H1 (cell line): ENCODE data around the gene RARRES1. TPM values are rescaled to one million over a fixed set of nuclear protein-coding genes. Genes with fewer than 3 reads are reported as not detected.

Experiments
- CTCF ChIA-PET: fragments of 300-600 bp; sonication (Branson Sonifier 250); formaldehyde crosslinking; loops from one replicate; lab custom pipeline; 2021; ENCODE audit not compliant: partially characterized antibody; lab: Charles Lee
- POLR2A ChIA-PET: fragments of 300-600 bp; sonication (Branson Sonifier 250); formaldehyde crosslinking; loops from one replicate; lab custom pipeline; 2021; ENCODE audit warnings: inconsistent platforms; ENCODE audit not compliant: partially characterized antibody; lab: Charles Lee
- DNase-seq, 2 experiments: peaks; one replicate each; pipeline versions ENCODE4 v3.0.0 to v3.0.0-alpha.2; 2010 to 2022; ENCODE audit warnings: low spot score in 2 of 2, low read depth in 1 of 2, mixed read lengths in 1 of 2
- FAIRE-seq: peaks from 2 replicates; lab custom pipeline; 2011; peaks lifted over from hg19 to GRCh38; lab: Jason Lieb, UNC
- H2AFZ ChIP-seq: 2 replicates; pipeline ENCODE4 v1.8.1; 2012; ENCODE audit warnings: low read length, inconsistent platforms
- H2AK5ac ChIP-seq: 2 replicates; pipeline ENCODE4 v1.6.1; 2013; ENCODE audit warnings: low read depth, low read length
- H2BK120ac ChIP-seq: replicated peaks from 2 replicates; pipeline ENCODE3; 2013; ENCODE audit warnings: low read depth, low read length, inconsistent platforms
- H2BK12ac ChIP-seq: 2 replicates; pipeline ENCODE4 v1.6.1; 2013; ENCODE audit warnings: low read depth, low read length
- H2BK15ac ChIP-seq: 2 replicates; pipeline ENCODE4 v1.6.1; 2013; ENCODE audit warnings: low read length
- H2BK20ac ChIP-seq: 2 replicates; pipeline ENCODE4 v1.6.1; 2013; ENCODE audit warnings: low read length
- H2BK5ac ChIP-seq: 2 replicates; pipeline ENCODE4 v1.6.1; 2013; ENCODE audit warnings: low read depth, low read length
- H3K14ac ChIP-seq: 2 replicates; pipeline ENCODE4 v1.6.1; 2013; ENCODE audit warnings: inconsistent platforms; ENCODE audit not compliant: insufficient read length
- H3K18ac ChIP-seq: 2 replicates; pipeline ENCODE4 v1.6.1; 2013; ENCODE audit warnings: low read length; ENCODE audit errors: extremely low read depth
- H3K23ac ChIP-seq: 2 replicates; pipeline ENCODE4 v1.6.1; 2013; ENCODE audit warnings: inconsistent platforms; ENCODE audit not compliant: insufficient read length
- H3K23me2 ChIP-seq: 2 replicates; pipeline ENCODE4 v1.6.1; 2013; ENCODE audit warnings: low read depth, low read length
- H3K27ac ChIP-seq: 2 replicates; pipeline ENCODE4 v1.6.1; 2011; ENCODE audit warnings: low read depth, low read length, inconsistent platforms
- H3K27me3 ChIP-seq, 4 experiments: replicated peaks in 1 of 4; 1 replicate in 1 of 4; 2 replicates in 3 of 4; pipeline versions ENCODE4 v1.6.1 to v1.8.1; 2011 to 2013; ENCODE audit warnings: low read length in 3 of 4, mild to moderate bottlenecking in 3 of 4, inconsistent platforms in 2 of 4, mixed read lengths in 2 of 4, moderate library complexity in 1 of 4; ENCODE audit not compliant: control insufficient read depth in 3 of 4, insufficient read depth in 3 of 4; ENCODE audit errors: extremely low read depth in 1 of 4
- H3K36me3 ChIP-seq, 4 experiments: 2 replicates each; pipeline versions ENCODE4 v1.6.1 to v1.8.1; 2011 to 2013; ENCODE audit warnings: mild to moderate bottlenecking in 4 of 4, low read length in 3 of 4, moderate library complexity in 2 of 4, control low read depth in 1 of 4, inconsistent platforms in 1 of 4; ENCODE audit not compliant: insufficient read depth in 4 of 4, control insufficient read depth in 2 of 4
- H3K4ac ChIP-seq: replicated peaks from 2 replicates; pipeline ENCODE3; 2013; ENCODE audit warnings: low read length, low read depth, mixed read lengths, inconsistent platforms; ENCODE audit not compliant: insufficient read length
- H3K4me1 ChIP-seq, 4 experiments: replicated peaks in 1 of 4; 1 replicate in 1 of 4; 2 replicates in 3 of 4; pipeline versions ENCODE4 v1.6.1 to v1.8.1; 2011 to 2013; ENCODE audit warnings: low read length in 3 of 4, inconsistent platforms in 2 of 4, mixed read lengths in 1 of 4; ENCODE audit not compliant: insufficient read depth in 4 of 4, control insufficient read depth in 3 of 4
- H3K4me2 ChIP-seq, 2 experiments: 2 replicates each; pipeline versions ENCODE4 v1.6.1 to v1.8.1; 2011 to 2013; ENCODE audit warnings: low read depth in 2 of 2, low read length in 2 of 2, control low read depth in 1 of 2, inconsistent platforms in 1 of 2, mild to moderate bottlenecking in 1 of 2; ENCODE audit not compliant: insufficient read depth in 1 of 2
- H3K4me3 ChIP-seq, 4 experiments: fragments of 200-600, 300-600 bp in 1 of 4; sonication (generic), shearing (Covaris generic), sonication (Bioruptor Twin) in 1 of 4; 2 replicates each; pipeline versions ENCODE4 v1.5.1 to v1.8.1; 2011 to 2016; ENCODE audit warnings: low read length in 4 of 4, low read depth in 3 of 4, control low read depth in 2 of 4, inconsistent platforms in 2 of 4, mild to moderate bottlenecking in 2 of 4, mixed read lengths in 1 of 4, moderate library complexity in 1 of 4; ENCODE audit not compliant: insufficient read depth in 2 of 4; ENCODE audit errors: extremely low read depth in 1 of 4
- H3K56ac ChIP-seq: replicated peaks from 2 replicates; pipeline ENCODE3; 2013; ENCODE audit warnings: low read depth, mild to moderate bottlenecking, mixed read lengths, low read length, inconsistent platforms; ENCODE audit not compliant: insufficient read length
- H3K79me1 ChIP-seq: 2 replicates; pipeline ENCODE4 v1.6.1; 2013; ENCODE audit warnings: low read depth, low read length, control low read depth
- H3K79me2 ChIP-seq, 2 experiments: 2 replicates each; pipeline versions ENCODE4 v1.6.1 to v1.8.1; 2012 to 2013; ENCODE audit warnings: low read length in 2 of 2, mild to moderate bottlenecking in 2 of 2, inconsistent platforms in 1 of 2; ENCODE audit not compliant: insufficient read depth in 2 of 2, control insufficient read depth in 1 of 2
- H3K9ac ChIP-seq, 4 experiments: replicated peaks in 1 of 4; 1 replicate in 1 of 4; 2 replicates in 3 of 4; pipeline versions ENCODE4 v1.6.1 to v1.8.1; 2011 to 2013; ENCODE audit warnings: low read depth in 3 of 4, low read length in 3 of 4, control low read depth in 2 of 4, mild to moderate bottlenecking in 2 of 4, moderate library complexity in 2 of 4, inconsistent platforms in 1 of 4; ENCODE audit errors: extremely low read depth in 1 of 4
- H3K9me3 ChIP-seq, 2 experiments: 2 replicates each; pipeline versions ENCODE4 v1.6.1 to v1.8.1; 2012 to 2013; ENCODE audit warnings: mild to moderate bottlenecking in 2 of 2, moderate library complexity in 2 of 2, control low read depth in 1 of 2, inconsistent platforms in 1 of 2, low read depth in 1 of 2, low read length in 1 of 2, mixed read lengths in 1 of 2; ENCODE audit not compliant: insufficient read depth in 2 of 2
- H4K20me1 ChIP-seq, 2 experiments: replicated peaks in 1 of 2; 2 replicates each; pipeline versions ENCODE3 to v1.8.1; 2011 to 2013; ENCODE audit warnings: inconsistent platforms in 2 of 2, low read length in 2 of 2, mild to moderate bottlenecking in 1 of 2; ENCODE audit not compliant: insufficient read depth in 2 of 2, control insufficient read depth in 1 of 2
- H4K5ac ChIP-seq: 2 replicates; pipeline ENCODE4 v1.6.1; 2013; ENCODE audit warnings: low read length, low read depth, mixed read lengths, inconsistent platforms; ENCODE audit not compliant: insufficient read length
- H4K8ac ChIP-seq: 2 replicates; pipeline ENCODE4 v1.8.0; 2013; ENCODE audit warnings: mild to moderate bottlenecking, moderate library complexity, low read length, inconsistent platforms; ENCODE audit not compliant: insufficient read depth; ENCODE audit errors: extremely low read depth
- H4K91ac ChIP-seq: replicated peaks from 2 replicates; pipeline ENCODE3; 2013; ENCODE audit warnings: low read length, mixed read lengths, inconsistent platforms; ENCODE audit not compliant: insufficient read length
- BCL11A ChIP-seq, 2 experiments: IDR thresholded peaks; one replicate each; pipeline ENCODE4 v1.6.1; 2011; ENCODE audit warnings: low read depth in 2 of 2, low read length in 2 of 2, mild to moderate bottlenecking in 2 of 2
- CHD1 ChIP-seq: IDR thresholded peaks from 2 replicates; pipeline ENCODE4 v1.6.1; 2012; ENCODE audit warnings: low read depth, low read length, improper control_type of control experiment
- KDM4A ChIP-seq: IDR thresholded peaks from one replicate; pipeline ENCODE4 v1.7.1; 2012; ENCODE audit warnings: low read depth, mild to moderate bottlenecking, moderate library complexity, low read length, inconsistent platforms; ENCODE audit not compliant: severe bottlenecking
- TAF1 ChIP-seq: IDR thresholded peaks from 2 replicates; pipeline ENCODE4 v1.6.1; 2011; ENCODE audit warnings: mild to moderate bottlenecking, low read depth, low read length
- WGBS, 2 experiments: shearing (Covaris generic) in 1 of 2; methylation state at CpG; one replicate each; pipeline versions ENCODE4 v1.1.6 to v1.1.7; 2013 to 2015; ENCODE audit warnings: low lambda C conversion rate in 2 of 2, mixed read lengths in 2 of 2, inconsistent platforms in 1 of 2, low coverage in 1 of 2, missing lambda C conversion rate in 1 of 2; ENCODE audit not compliant: insufficient replicate concordance in 2 of 2, insufficient coverage in 1 of 2, insufficient read length in 1 of 2; ENCODE audit errors: extremely low coverage in 1 of 2, missing lambda C conversion rate in 1 of 2; 5-methylcytosine and 5-hydroxymethylcytosine counted together
- polyA plus RNA-seq, 7 experiments: library from polyadenylated mRNA; depleted of rRNA in 3 of 7; stranded (reverse) in 5 of 7; unstranded in 2 of 7; fragments of >200 nt in 5 of 7; fragments of 200-250 nt in 2 of 7; gene quantifications; 1 replicate in 5 of 7; 2 replicates in 1 of 7; 4 replicates in 1 of 7; pipeline versions ENCODE4 v1.2.1 to v1.2.3, GENCODE V29; 2011 to 2013; ENCODE audit warnings: missing spikeins in 2 of 7, mixed read lengths in 2 of 7
- total RNA-seq: library from RNA; stranded (reverse); fragmentation: NEBNext Ultra II Directional; extraction: Animal tissue kit (Norgen Biotek cat#: 25700); gene quantifications from 2 replicates; pipeline ENCODE4 v1.2.1, GENCODE V29; 2021

RARRES1 gene
- total and polyA plus RNA-seq, 2 of the 8 experiments (the other 6 are each of a cell fraction or from before 2014, with no cell fraction given) = 0.26 to 0.71 TPM

- H2AFZ ChIP-seq = no peak overlapping the region
- no peak overlapping the region for H3K27ac ChIP-seq
- no peak overlapping the region for H2AK5ac ChIP-seq
- no peaks in the 10 kb centered on the region for H3K9me3 ChIP-seq
- no peak overlapping the region for H3K9ac ChIP-seq
- H3K79me2 ChIP-seq = no peaks in the 10 kb centered on the region
- H2BK12ac ChIP-seq = no peak overlapping the region
- no peak overlapping the region for H2BK20ac ChIP-seq
- H3K4me2 ChIP-seq = no peak overlapping the region
- no peak overlapping the region for H4K8ac ChIP-seq
- ChIA-PET CTCF (interaction anchor here (0.5 to 5.5 kb wide), 13 partner anchors 11 to 1172 kb away, joined by 3 to 43 read pairs (median 3); no protein-coding TSS in a partner anchor), POLR2A (interaction anchor here (0.9 kb wide), 1 partner anchor 11 kb away, joined by 3 read pairs; no protein-coding TSS in a partner anchor)
- TF ChIP-seq CHD1 (no peak), KDM4A (no peak), BCL11A (IDR thresholded peaks at IDR 0.05; ENCODE audit: low read depth in 2 of 2, low read length in 2 of 2) (no peak), TAF1 (no peak)
- DNase-seq (no peak), FAIRE-seq (no peak)
- H2BK120ac ChIP-seq = no peak overlapping the region
- H3K36me3 ChIP-seq = no peaks in the 10 kb centered on the region
- H4K5ac ChIP-seq = no peak overlapping the region
- no peaks in the 10 kb centered on the region for H4K20me1 ChIP-seq
- no peaks in the 10 kb centered on the region for H3K4me1 ChIP-seq
- H3K18ac ChIP-seq = no peak overlapping the region
- H3K27me3 ChIP-seq = no peaks in the 10 kb centered on the region
- no peak overlapping the region for H3K14ac ChIP-seq
- H3K23ac ChIP-seq = no peak overlapping the region
- H3K79me1 ChIP-seq = no peaks in the 10 kb centered on the region
- no peak overlapping the region for H4K91ac ChIP-seq
- 88% methylated on average over 3 of the region's 3 CpGs; no CpG with 5 or more reads in 1 of the 2 experiments for WGBS, 2 experiments
- no peak overlapping the region for H2BK5ac ChIP-seq
- no peaks in the 10 kb centered on the region for H3K23me2 ChIP-seq
- H3K56ac ChIP-seq = no peak overlapping the region
- H3K4ac ChIP-seq = no peak overlapping the region
- H3K4me3 ChIP-seq = no peak overlapping the region
- no peak overlapping the region for H2BK15ac ChIP-seq
Observed at GRCh38 chr3:158777161-158777873, 45.1 kb upstream of the RARRES1 start.
